ENCODE data around the gene TAGLN. TPM values are rescaled to one million over a fixed set of nuclear protein-coding genes. Genes with fewer than 3 reads are reported as not detected.

Gene TAGLN
- total RNA-seq, 1 experiment from 2014 or later = 6.6 TPM

DNA sequence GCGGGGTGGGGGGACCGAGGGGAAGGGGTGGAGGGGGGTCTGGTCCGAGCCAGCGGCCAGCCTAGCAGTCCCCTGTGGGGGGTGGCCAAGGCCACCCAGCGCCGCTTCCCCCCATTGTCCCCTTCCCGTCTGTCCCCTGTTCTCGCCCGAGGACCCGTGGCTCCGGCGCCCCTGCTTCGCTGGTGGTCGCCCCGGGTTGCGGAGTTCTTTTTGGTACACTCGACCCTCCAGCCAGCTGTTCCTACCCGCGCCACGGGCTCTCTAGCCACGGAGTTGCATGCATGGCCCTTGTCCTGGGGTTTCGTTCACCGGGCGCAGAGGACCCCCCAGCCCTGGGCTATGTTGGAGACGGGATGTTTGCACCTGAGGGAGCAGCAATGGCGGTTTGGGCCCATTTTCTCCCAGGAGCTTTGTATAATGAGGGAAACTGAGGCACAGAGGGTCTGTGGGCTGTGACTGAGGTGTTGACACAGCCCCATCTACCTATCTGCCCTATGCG, 33.8 kb downstream of the TAGLN start:
- DNase-seq = no peak
- no peak for TF ChIP-seq CTCF (IDR thresholded peaks at IDR 0.05; ENCODE audit: unreplicated experiment)
- CTCF ChIA-PET = interaction anchor here (0.7 kb wide), 1 partner anchor 384 kb away, joined by 3 read pairs; no protein-coding TSS in a partner anchor
- H3K4me1 Mint-ChIP-seq (ENCODE audit: low read depth, unreplicated experiment) = peaks cover 14% of the 10 kb centered on the region
- H3K4me3 Mint-ChIP-seq (ENCODE audit: low read depth, unreplicated experiment) = peak overlapping the region; percentile 100
- intact Hi-C loops (cut with micrococcal nuclease; ENCODE audit: unreplicated experiment) = loop anchor here (5.0 kb wide), 1 partner anchor 84 kb away; the partner anchor contains the start of gene BACE1
- BruUV-seq (replicated peaks) = no TSS peak
- H3K36me3 Mint-ChIP-seq (ENCODE audit: insufficient read depth, unreplicated experiment) = peaks cover 30% of the 10 kb centered on the region
- H3K27ac Mint-ChIP-seq (ENCODE audit: unreplicated experiment) = peak overlapping the region; percentile 54
- H3K9me3 Mint-ChIP-seq (ENCODE audit: low read depth, unreplicated experiment) = no peaks in the 10 kb centered on the region
- no peaks in the 10 kb centered on the region for H3K27me3 Mint-ChIP-seq (ENCODE audit: unreplicated experiment)

DNA sequence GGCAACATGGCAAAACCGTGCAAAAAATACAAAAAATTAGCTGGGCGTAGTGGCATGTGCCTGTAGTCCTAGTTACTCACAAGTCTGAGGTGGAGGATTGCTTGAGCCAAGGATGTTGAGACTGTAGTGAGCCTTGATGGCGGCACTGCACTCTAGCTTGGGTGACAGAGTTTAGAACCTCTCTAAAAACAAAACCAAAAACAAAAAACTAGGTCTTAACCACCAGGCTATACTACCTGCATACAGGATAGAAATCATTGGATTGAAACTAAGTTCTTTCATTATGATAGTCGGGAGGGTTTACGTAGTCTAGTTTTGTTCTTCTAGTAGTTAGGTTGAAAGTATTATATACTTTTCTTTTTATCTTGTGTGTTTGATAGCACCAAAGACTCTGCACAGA, 39.1 kb downstream of the TAGLN start:
- no peaks in the 10 kb centered on the region for H3K9me3 Mint-ChIP-seq (ENCODE audit: low read depth, unreplicated experiment)
- DNase-seq = no peak
- H3K36me3 Mint-ChIP-seq (ENCODE audit: insufficient read depth, unreplicated experiment) = peaks cover 4% of the 10 kb centered on the region
- no TSS peak for BruUV-seq (replicated peaks)
- no peak overlapping the region for H3K4me3 Mint-ChIP-seq (ENCODE audit: low read depth, unreplicated experiment)
- H3K27me3 Mint-ChIP-seq (ENCODE audit: unreplicated experiment) = no peaks in the 10 kb centered on the region
- no peak overlapping the region for H3K27ac Mint-ChIP-seq (ENCODE audit: unreplicated experiment)
- CTCF ChIA-PET = no interaction called here
- no peaks in the 10 kb centered on the region for H3K4me1 Mint-ChIP-seq (ENCODE audit: low read depth, unreplicated experiment)
- intact Hi-C loops (cut with micrococcal nuclease; ENCODE audit: unreplicated experiment) = no loop called here
- TF ChIP-seq CTCF (IDR thresholded peaks at IDR 0.05; ENCODE audit: unreplicated experiment) = no peak

DNA sequence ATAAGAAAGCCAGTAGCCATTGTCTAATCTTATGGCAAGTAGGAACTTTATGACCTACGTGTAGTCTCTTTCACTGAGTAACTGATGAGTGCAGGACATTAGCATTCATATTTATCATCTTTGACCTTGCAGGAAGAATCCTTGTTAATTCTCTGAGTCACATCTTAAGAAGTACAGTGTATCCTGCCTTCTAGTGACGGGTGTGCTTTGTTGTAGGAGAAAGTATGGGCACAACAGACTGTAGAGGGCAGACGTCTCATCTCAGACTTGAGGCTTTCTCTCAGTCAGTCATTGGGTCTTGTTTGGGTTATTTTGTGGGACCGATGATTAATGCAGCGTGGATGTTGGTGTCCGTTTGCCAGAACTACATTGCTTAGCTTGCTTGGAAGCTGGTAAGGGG, 40.1 kb downstream of the TAGLN start:
- no peaks in the 10 kb centered on the region for H3K27me3 Mint-ChIP-seq (ENCODE audit: unreplicated experiment)
- no peaks in the 10 kb centered on the region for H3K4me1 Mint-ChIP-seq (ENCODE audit: low read depth, unreplicated experiment)
- BruUV-seq (replicated peaks) = no TSS peak
- DNase-seq = no peak
- no peaks in the 10 kb centered on the region for H3K9me3 Mint-ChIP-seq (ENCODE audit: low read depth, unreplicated experiment)
- H3K27ac Mint-ChIP-seq (ENCODE audit: unreplicated experiment) = no peak overlapping the region
- H3K36me3 Mint-ChIP-seq (ENCODE audit: insufficient read depth, unreplicated experiment) = peaks cover 3% of the 10 kb centered on the region
- TF ChIP-seq CTCF (IDR thresholded peaks at IDR 0.05; ENCODE audit: unreplicated experiment) = no peak
- no peak overlapping the region for H3K4me3 Mint-ChIP-seq (ENCODE audit: low read depth, unreplicated experiment)
- intact Hi-C loops (cut with micrococcal nuclease; ENCODE audit: unreplicated experiment) = no loop called here
- CTCF ChIA-PET = no interaction called here

DNA sequence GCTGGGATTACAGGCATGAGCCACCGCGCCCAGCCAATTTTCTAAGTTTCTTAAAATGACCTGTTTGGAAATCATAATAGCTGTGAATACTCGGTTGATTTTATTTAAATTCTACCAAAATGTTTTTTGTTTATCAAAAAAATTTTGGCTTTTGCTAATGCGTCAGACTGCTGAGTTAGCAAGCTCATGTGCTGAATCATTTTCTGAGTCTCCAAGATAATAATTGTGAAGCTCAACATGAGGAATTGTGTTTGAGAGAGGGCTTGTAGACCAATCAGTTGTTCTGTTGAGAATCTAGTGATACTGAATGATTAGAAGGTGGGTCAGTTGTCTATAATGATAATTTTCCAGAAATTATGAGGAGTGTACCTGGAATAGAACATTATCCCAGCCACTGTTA, 49.2 kb downstream of the TAGLN start:
- Mint-ChIP-seq H3K4me1 (ENCODE audit: low read depth, unreplicated experiment) (no peaks in the 10 kb centered on the region), H3K9me3 (ENCODE audit: low read depth, unreplicated experiment) (no peaks in the 10 kb centered on the region), H3K27ac (ENCODE audit: unreplicated experiment) (no peak overlapping the region), H3K36me3 (ENCODE audit: insufficient read depth, unreplicated experiment) (peaks cover 8% of the 10 kb centered on the region), H3K27me3 (ENCODE audit: unreplicated experiment) (no peaks in the 10 kb centered on the region), H3K4me3 (ENCODE audit: low read depth, unreplicated experiment) (no peak overlapping the region)
- BruUV-seq (replicated peaks) = no TSS peak
- CTCF ChIA-PET = no interaction called here
- intact Hi-C loops (cut with micrococcal nuclease; ENCODE audit: unreplicated experiment) = no loop called here
- no peak for TF ChIP-seq CTCF (IDR thresholded peaks at IDR 0.05; ENCODE audit: unreplicated experiment)
- no peak for DNase-seq
